NOMO-1 treated with DMSO at 0.1 percent for 48 hours (cell line): ENCODE measurements around the gene KLHL34.

ENCODE experiments used
- DNase-seq: peaks from one replicate; lab custom pipeline; 2025; ENCODE audit not compliant: unreplicated experiment; lab: John Stamatoyannopoulos, UW

Gene KLHL34

GRCh38 chrX:21656587-21657317, 1.4 kb downstream of the KLHL34 start:
- no peak for DNase-seq

GRCh38 chrX:21655901-21656586, 2.1 kb downstream of the KLHL34 start:
- DNase-seq: no peak

- no peak for DNase-seq
Measured at GRCh38 chrX:21645886-21646285, 12.2 kb downstream of the KLHL34 start.

- DNase-seq: no peak
Measured at GRCh38 chrX:21645431-21645830, 12.7 kb downstream of the KLHL34 start.

GRCh38 chrX:21639775-21640174, 18.4 kb downstream of the KLHL34 start:
- no peak for DNase-seq

GRCh38 chrX:21638311-21638710, 19.8 kb downstream of the KLHL34 start:
- DNase-seq: no peak

- no peak for DNase-seq
Measured at GRCh38 chrX:21632027-21632426, 26.1 kb downstream of the KLHL34 start.

- no peak for DNase-seq
Measured at GRCh38 chrX:21623778-21624501, 34.2 kb downstream of the KLHL34 start.

GRCh38 chrX:21620234-21620633, 37.9 kb downstream of the KLHL34 start:
- no peak for DNase-seq

- no peak for DNase-seq
Measured at GRCh38 chrX:21616386-21616785, 41.7 kb downstream of the KLHL34 start.

- no peak for DNase-seq
Measured at GRCh38 chrX:21612154-21612553, 46.0 kb downstream of the KLHL34 start.

GRCh38 chrX:21610168-21610567, 48.0 kb downstream of the KLHL34 start:
- DNase-seq: no peak

GRCh38 chrX:21606002-21606401, 52.1 kb downstream of the KLHL34 start:
- no peak for DNase-seq
